Activated CD4-positive, alpha-beta memory T cell treated with anti-CD3 and anti-CD28 coated beads, Interleukin-2, amount 10 ng/mL, durations not matched to agents 7 days and 5 days (primary cell): Measurements from ENCODE around the gene FCRL4. TPM values are rescaled to one million over a fixed set of nuclear protein-coding genes. Genes with fewer than 3 reads are reported as not detected.

Experiments used
- CTCF ChIA-PET: fragments of 350-600 bp; sonication (Branson Sonifier 250); formaldehyde crosslinking; loops from one replicate; lab custom pipeline; 2021; ENCODE audit warnings: antibody characterized with exemption, inconsistent platforms; lab: Charles Lee
- POLR2A ChIA-PET: fragments of 350-600 bp; sonication (Branson Sonifier 250); formaldehyde crosslinking; loops from one replicate; lab custom pipeline; 2021; ENCODE audit warnings: antibody characterized with exemption; lab: Charles Lee
- DNase-seq: peaks from one replicate; pipeline ENCODE4 v3.0.0-alpha.2; 2020
- H3K27ac Mint-ChIP-seq: one replicate; pipeline ENCODE4 v1.8.0; 2021; ENCODE audit warnings: mild to moderate bottlenecking, mixed read lengths
- H3K27me3 Mint-ChIP-seq: one replicate; pipeline ENCODE4 v1.8.0; 2021; ENCODE audit warnings: mixed read lengths
- H3K36me3 Mint-ChIP-seq: one replicate; pipeline ENCODE4 v1.8.0; 2021; ENCODE audit warnings: low read depth, mixed read lengths
- H3K4me1 Mint-ChIP-seq: one replicate; pipeline ENCODE4 v1.8.0; 2021; ENCODE audit warnings: mixed read lengths
- H3K4me3 Mint-ChIP-seq: one replicate; pipeline ENCODE4 v1.8.0; 2021; ENCODE audit warnings: mild to moderate bottlenecking, mixed read lengths
- H3K9me3 Mint-ChIP-seq: one replicate; pipeline ENCODE4 v1.8.0; 2021; ENCODE audit warnings: mixed read lengths
- total RNA-seq, 2 experiments: library from RNA; stranded (reverse); gene quantifications; one replicate each; pipeline ENCODE4 v1.2.3, GENCODE V29; 2021

Gene FCRL4
- total RNA-seq, 2 experiments from 2014 or later: not detected

- DNase-seq: no peak
- no peak overlapping the region for H3K4me3 Mint-ChIP-seq
- peaks cover 16% of the 10 kb centered on the region for H3K27me3 Mint-ChIP-seq
- no peak overlapping the region for H3K27ac Mint-ChIP-seq
- ChIA-PET POLR2A (interaction anchor here (0.6 kb wide), 1 partner anchor 582 kb away, joined by 3 read pairs; no protein-coding TSS in a partner anchor), CTCF (no interaction called here)
- no peaks in the 10 kb centered on the region for H3K4me1 Mint-ChIP-seq
- no peaks in the 10 kb centered on the region for H3K36me3 Mint-ChIP-seq
- H3K9me3 Mint-ChIP-seq: no peaks in the 10 kb centered on the region
Measured at GRCh38 chr1:157540160-157540748, 57.6 kb downstream of the FCRL4 start.

GRCh38 chr1:157539568-157539967 is 58.3 kb downstream of the FCRL4 start:
- no peak overlapping the region for H3K4me3 Mint-ChIP-seq
- ChIA-PET POLR2A (interaction anchor here (0.6 kb wide), 1 partner anchor 583 kb away, joined by 3 read pairs; no protein-coding TSS in a partner anchor), CTCF (no interaction called here)
- peaks cover 17% of the 10 kb centered on the region for H3K27me3 Mint-ChIP-seq
- no peaks in the 10 kb centered on the region for H3K9me3 Mint-ChIP-seq
- H3K36me3 Mint-ChIP-seq: no peaks in the 10 kb centered on the region
- DNase-seq: no peak
- H3K27ac Mint-ChIP-seq: no peak overlapping the region
- no peaks in the 10 kb centered on the region for H3K4me1 Mint-ChIP-seq

DNA sequence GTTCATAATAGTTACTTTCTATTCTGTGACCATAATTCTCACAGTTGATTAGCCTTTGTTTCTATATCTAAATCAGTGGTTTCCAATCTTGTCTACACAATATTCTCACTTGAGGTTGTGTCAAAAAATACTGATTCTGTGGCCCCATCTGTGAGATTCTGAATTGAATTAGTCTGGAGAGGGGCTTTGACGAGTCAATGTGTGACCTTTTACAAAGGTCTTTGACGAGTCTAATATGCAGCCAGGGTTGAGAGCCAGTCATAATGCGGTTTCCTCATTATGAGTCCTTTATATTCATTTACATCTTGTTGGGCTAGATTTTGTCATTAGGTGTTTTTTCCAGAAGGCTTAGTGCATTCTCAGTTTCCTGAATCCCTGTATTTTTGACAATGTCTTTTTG is 65.3 kb downstream of the FCRL4 start:
- H3K4me3 Mint-ChIP-seq: no peak overlapping the region
- no peak for DNase-seq
- no peak overlapping the region for H3K27ac Mint-ChIP-seq
- no peaks in the 10 kb centered on the region for H3K4me1 Mint-ChIP-seq
- H3K36me3 Mint-ChIP-seq: no peaks in the 10 kb centered on the region
- ChIA-PET CTCF (no interaction called here), POLR2A (no interaction called here)
- no peaks in the 10 kb centered on the region for H3K9me3 Mint-ChIP-seq
- H3K27me3 Mint-ChIP-seq: peaks cover 18% of the 10 kb centered on the region

GRCh38 chr1:157523774-157524493 is 74.0 kb downstream of the FCRL4 start:
- POLR2A ChIA-PET: no interaction called here
- no peaks in the 10 kb centered on the region for H3K9me3 Mint-ChIP-seq
- H3K4me3 Mint-ChIP-seq: peak overlapping the region; percentile 5
- peaks cover 11% of the 10 kb centered on the region for H3K27me3 Mint-ChIP-seq
- no peak for DNase-seq
- H3K4me1 Mint-ChIP-seq: peaks cover 12% of the 10 kb centered on the region
- no peaks in the 10 kb centered on the region for H3K36me3 Mint-ChIP-seq
- no peak overlapping the region for H3K27ac Mint-ChIP-seq
- CTCF ChIA-PET: interaction anchor here (0.6 kb wide), 1 partner anchor 18 kb away, joined by 3 read pairs; no protein-coding TSS in a partner anchor

Other genes starting within 250 kb of the FCRL4 start
- gene FCRL5, start 45.6 kb downstream of the FCRL4 start, total RNA-seq: not detected
- under 1 TPM; 0.15 to 0.73 TPM for gene FCRL3, start 102.7 kb upstream of the FCRL4 start, total RNA-seq
- gene FCRL2, start 179.0 kb upstream of the FCRL4 start, total RNA-seq: not detected
- not detected for gene FCRL1, start 222.0 kb upstream of the FCRL4 start, total RNA-seq
- not detected for gene CD5L, start 243.7 kb upstream of the FCRL4 start, total RNA-seq